Measurements from ENCODE around the gene ITPR2.

Gene ITPR2

DNA sequence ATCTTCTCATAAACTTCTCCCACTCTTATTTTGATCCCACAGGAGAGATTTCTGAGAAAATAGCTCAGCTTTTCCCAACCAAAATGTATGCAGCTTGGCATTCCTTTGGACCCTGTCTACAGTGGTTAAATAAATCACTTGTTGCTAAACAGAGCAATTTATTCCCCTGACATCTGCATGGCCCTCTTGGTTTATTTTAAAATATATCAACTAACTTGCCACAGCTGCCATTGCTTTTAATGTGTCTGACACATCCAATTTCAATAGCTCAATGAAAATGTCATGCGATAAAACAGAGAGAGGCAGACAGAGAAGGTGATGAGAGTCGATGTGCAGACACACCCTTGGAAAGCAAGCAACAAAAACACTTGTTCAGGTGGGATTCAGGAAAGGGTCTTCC is 509.3 kb downstream of the ITPR2 start:
- no peaks in the 10 kb centered on the region for H3K27me3 ChIP-seq (ENCODE audit: control insufficient read depth in 1 of 2, insufficient read depth in 1 of 2, low read length in 2 of 2)
- H3K4me3 ChIP-seq (ENCODE audit: insufficient read depth in 1 of 2, low read depth in 1 of 2, low read length in 2 of 2): no peak overlapping the region
- no peak overlapping the region for H2BK120ac ChIP-seq (ENCODE audit: low read depth, low read length)
- no peak overlapping the region for H3K27ac ChIP-seq (ENCODE audit: low read length, poor library complexity, severe bottlenecking)
- no peak for DNase-seq
- H4K91ac ChIP-seq (ENCODE audit: low read length): no peak overlapping the region
- no peak overlapping the region for H2BK15ac ChIP-seq (ENCODE audit: low read depth, poor library complexity, severe bottlenecking)
- H2AK5ac ChIP-seq (ENCODE audit: low read length, severe bottlenecking): no peak overlapping the region
- no peak overlapping the region for H3K18ac ChIP-seq (ENCODE audit: low read depth in 1 of 2, low read length in 2 of 2)
- WGBS: 92% methylated on average over 2 of the region's 2 CpGs
- H3K14ac ChIP-seq (ENCODE audit: low read length in 2 of 2): no peak overlapping the region
- no peak overlapping the region for H2AFZ ChIP-seq (ENCODE audit: low read depth, low read length)
- no peak overlapping the region for H4K8ac ChIP-seq (ENCODE audit: low read length)
- no peak overlapping the region for H3K23ac ChIP-seq (ENCODE audit: low read length in 2 of 2)
- H3K4ac ChIP-seq (ENCODE audit: low read depth in 1 of 2, low read length in 2 of 2): no peak overlapping the region
- no peak overlapping the region for H3K9ac ChIP-seq (ENCODE audit: low read length)
- H3K79me1 ChIP-seq (replicated peaks; ENCODE audit: low read length, poor library complexity, severe bottlenecking): no peaks in the 10 kb centered on the region
- H3K4me1 ChIP-seq (ENCODE audit: control insufficient read depth, insufficient read depth, low read depth, low read length): peaks cover 1% of the 10 kb centered on the region
- H2BK12ac ChIP-seq (ENCODE audit: low read length in 2 of 2): no peak overlapping the region
- H2BK5ac ChIP-seq (ENCODE audit: low read depth, low read length, poor library complexity, severe bottlenecking): no peak overlapping the region
- no peak overlapping the region for H3K4me2 ChIP-seq (ENCODE audit: low read length, poor library complexity, severe bottlenecking)
- H3K36me3 ChIP-seq (ENCODE audit: control insufficient read depth in 1 of 2, insufficient read depth in 2 of 2, low read depth in 1 of 2, low read length in 2 of 2): no peaks in the 10 kb centered on the region
- H3K9me3 ChIP-seq (ENCODE audit: control insufficient read depth, low read length): no peaks in the 10 kb centered on the region

DNA sequence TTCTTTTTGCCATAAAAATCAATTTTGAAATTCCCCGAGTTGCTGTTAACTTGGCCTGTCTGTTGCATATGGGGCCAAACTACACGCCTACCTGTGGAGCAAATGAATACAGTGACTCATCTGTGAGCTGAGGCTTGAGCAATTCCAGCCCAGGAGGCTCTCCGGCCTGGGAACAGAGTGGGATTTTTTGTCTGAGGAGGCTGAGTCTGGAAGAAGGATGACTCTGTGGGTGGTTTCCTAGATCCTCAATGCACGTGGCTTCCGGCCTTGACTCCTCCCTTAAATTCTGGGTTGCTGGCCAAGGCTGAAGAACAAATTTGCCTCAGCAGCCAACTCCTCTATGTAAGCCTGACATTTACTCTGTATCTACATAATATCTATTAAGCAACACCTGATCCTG is 513.5 kb downstream of the ITPR2 start:
- H4K91ac ChIP-seq (ENCODE audit: low read length): no peak overlapping the region
- no peak overlapping the region for H4K8ac ChIP-seq (ENCODE audit: low read length)
- peak overlapping the region; percentile 81 for H3K9ac ChIP-seq (ENCODE audit: low read length)
- no peak overlapping the region for H3K4me3 ChIP-seq (ENCODE audit: insufficient read depth in 1 of 2, low read depth in 1 of 2, low read length in 2 of 2)
- no peaks in the 10 kb centered on the region for H3K27me3 ChIP-seq (ENCODE audit: control insufficient read depth in 1 of 2, insufficient read depth in 1 of 2, low read length in 2 of 2)
- peak overlapping the region in 1 of 2 experiments; percentile 84 for H3K4ac ChIP-seq (ENCODE audit: low read depth in 1 of 2, low read length in 2 of 2)
- no peak overlapping the region for H2BK120ac ChIP-seq (ENCODE audit: low read depth, low read length)
- H2BK12ac ChIP-seq (ENCODE audit: low read length in 2 of 2): peak overlapping the region in 1 of 2 experiments; percentile 40
- H3K9me3 ChIP-seq (ENCODE audit: control insufficient read depth, low read length): no peaks in the 10 kb centered on the region
- no peak overlapping the region for H2AK5ac ChIP-seq (ENCODE audit: low read length, severe bottlenecking)
- H3K23ac ChIP-seq (ENCODE audit: low read length in 2 of 2): no peak overlapping the region
- peak overlapping the region in 1 of 2 experiments; percentile 29 for H3K18ac ChIP-seq (ENCODE audit: low read depth in 1 of 2, low read length in 2 of 2)
- peaks cover 5% of the 10 kb centered on the region for H3K4me1 ChIP-seq (ENCODE audit: control insufficient read depth, insufficient read depth, low read depth, low read length)
- peak overlapping the region; percentile 97 for H3K27ac ChIP-seq (ENCODE audit: low read length, poor library complexity, severe bottlenecking)
- peak overlapping the region; percentile 81 for H2BK5ac ChIP-seq (ENCODE audit: low read depth, low read length, poor library complexity, severe bottlenecking)
- WGBS: 18% methylated on average over 5 of the region's 5 CpGs
- no peak overlapping the region for H3K14ac ChIP-seq (ENCODE audit: low read length in 2 of 2)
- no peak overlapping the region for H2BK15ac ChIP-seq (ENCODE audit: low read depth, poor library complexity, severe bottlenecking)
- H3K4me2 ChIP-seq (ENCODE audit: low read length, poor library complexity, severe bottlenecking): no peak overlapping the region
- DNase-seq: peak; percentile 95
- no peak overlapping the region for H2AFZ ChIP-seq (ENCODE audit: low read depth, low read length)
- no peaks in the 10 kb centered on the region for H3K79me1 ChIP-seq (replicated peaks; ENCODE audit: low read length, poor library complexity, severe bottlenecking)
- no peaks in the 10 kb centered on the region for H3K36me3 ChIP-seq (ENCODE audit: control insufficient read depth in 1 of 2, insufficient read depth in 2 of 2, low read depth in 1 of 2, low read length in 2 of 2)

DNA sequence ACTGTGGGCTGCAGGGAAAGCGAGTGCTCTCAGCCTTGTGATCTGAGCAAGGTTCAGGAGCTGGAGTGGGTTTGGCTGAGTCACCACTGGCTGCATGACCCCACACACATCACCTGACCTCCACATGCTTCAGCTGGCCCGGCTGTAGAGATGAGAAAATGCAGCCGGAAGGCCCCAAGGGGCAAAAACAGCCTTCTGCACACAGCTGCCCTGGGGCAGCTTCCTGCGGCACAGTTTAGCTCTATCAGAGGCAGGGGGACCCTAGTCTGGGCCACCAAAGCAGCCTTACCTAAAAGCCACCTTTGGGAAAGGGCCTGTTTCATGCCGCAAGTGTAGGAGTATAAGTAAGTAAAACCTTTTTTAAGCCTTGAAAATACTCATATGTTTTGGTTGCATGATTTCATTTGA is 514.3 kb downstream of the ITPR2 start:
- Histone ChIP-seq H3K27ac (ENCODE audit: low read length, poor library complexity, severe bottlenecking) (peak overlapping the region; percentile 97), H3K9ac (ENCODE audit: low read length) (peak overlapping the region; percentile 81), H3K36me3 (ENCODE audit: control insufficient read depth in 1 of 2, insufficient read depth in 2 of 2, low read depth in 1 of 2, low read length in 2 of 2) (no peaks in the 10 kb centered on the region), H2BK15ac (ENCODE audit: low read depth, poor library complexity, severe bottlenecking) (no peak overlapping the region), H3K23ac (ENCODE audit: low read length in 2 of 2) (no peak overlapping the region), H4K91ac (ENCODE audit: low read length) (no peak overlapping the region), H4K8ac (ENCODE audit: low read length) (no peak overlapping the region), H2BK12ac (ENCODE audit: low read length in 2 of 2) (no peak overlapping the region), H2AFZ (ENCODE audit: low read depth, low read length) (no peak overlapping the region), H3K14ac (ENCODE audit: low read length in 2 of 2) (no peak overlapping the region), H3K27me3 (ENCODE audit: control insufficient read depth in 1 of 2, insufficient read depth in 1 of 2, low read length in 2 of 2) (no peaks in the 10 kb centered on the region), H2AK5ac (ENCODE audit: low read length, severe bottlenecking) (no peak overlapping the region), H2BK5ac (ENCODE audit: low read depth, low read length, poor library complexity, severe bottlenecking) (peak overlapping the region; percentile 92), H3K79me1 (replicated peaks; ENCODE audit: low read length, poor library complexity, severe bottlenecking) (no peaks in the 10 kb centered on the region), H3K4me1 (ENCODE audit: control insufficient read depth, insufficient read depth, low read depth, low read length) (peaks cover 5% of the 10 kb centered on the region), H2BK120ac (ENCODE audit: low read depth, low read length) (no peak overlapping the region), H3K4me2 (ENCODE audit: low read length, poor library complexity, severe bottlenecking) (peak overlapping the region; percentile 47), H3K4ac (ENCODE audit: low read depth in 1 of 2, low read length in 2 of 2) (no peak overlapping the region), H3K4me3 (ENCODE audit: insufficient read depth in 1 of 2, low read depth in 1 of 2, low read length in 2 of 2) (peak overlapping the region in 1 of 2 experiments; percentile 0), H3K18ac (ENCODE audit: low read depth in 1 of 2, low read length in 2 of 2) (peak overlapping the region; percentile 43 to 50), H3K9me3 (ENCODE audit: control insufficient read depth, low read length) (no peaks in the 10 kb centered on the region)
- peak; percentile 91 for DNase-seq
- WGBS: 27% methylated on average over 4 of the region's 5 CpGs

DNA sequence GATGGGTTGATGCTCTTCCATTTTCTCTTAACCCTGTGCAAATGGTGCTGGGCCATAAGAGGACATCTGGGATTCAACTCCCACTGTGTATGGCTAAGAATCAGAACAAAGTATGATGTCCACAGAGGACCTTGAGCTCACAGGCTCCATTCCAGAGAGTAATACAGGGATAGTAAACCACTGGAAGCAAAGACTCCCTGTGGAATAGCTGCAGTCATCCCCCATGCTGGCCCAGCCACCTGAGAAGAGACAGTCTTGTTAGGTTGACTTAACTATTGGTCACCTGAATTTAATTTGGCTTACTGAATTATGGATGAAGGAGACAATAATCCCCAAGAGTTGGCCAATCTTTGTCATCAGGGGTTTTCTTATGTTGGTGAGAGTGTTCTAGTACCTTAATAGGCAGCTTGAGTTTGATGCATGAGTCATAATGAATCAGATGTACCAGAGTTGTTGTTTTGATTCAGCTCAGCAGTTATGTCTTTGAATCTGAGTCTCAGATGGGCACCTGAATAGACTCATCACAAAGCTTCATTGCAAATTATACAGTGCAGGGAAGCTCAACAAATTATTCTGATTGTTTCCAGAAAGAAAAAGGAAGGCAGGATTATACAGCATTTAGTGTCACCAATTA is 514.9 kb downstream of the ITPR2 start:
- H3K4me3 ChIP-seq (ENCODE audit: insufficient read depth in 1 of 2, low read depth in 1 of 2, low read length in 2 of 2): peak overlapping the region in 1 of 2 experiments; percentile 0
- no peaks in the 10 kb centered on the region for H3K36me3 ChIP-seq (ENCODE audit: control insufficient read depth in 1 of 2, insufficient read depth in 2 of 2, low read depth in 1 of 2, low read length in 2 of 2)
- no peak overlapping the region for H2BK120ac ChIP-seq (ENCODE audit: low read depth, low read length)
- H3K27me3 ChIP-seq (ENCODE audit: control insufficient read depth in 1 of 2, insufficient read depth in 1 of 2, low read length in 2 of 2): no peaks in the 10 kb centered on the region
- no peaks in the 10 kb centered on the region for H3K9me3 ChIP-seq (ENCODE audit: control insufficient read depth, low read length)
- H3K4ac ChIP-seq (ENCODE audit: low read depth in 1 of 2, low read length in 2 of 2): peak overlapping the region; percentile 5 to 76
- no peak overlapping the region for H2AFZ ChIP-seq (ENCODE audit: low read depth, low read length)
- peak; percentile 74 for DNase-seq
- peak overlapping the region; percentile 31 to 46 for H3K18ac ChIP-seq (ENCODE audit: low read depth in 1 of 2, low read length in 2 of 2)
- H4K91ac ChIP-seq (ENCODE audit: low read length): peak overlapping the region; percentile 84
- H2AK5ac ChIP-seq (ENCODE audit: low read length, severe bottlenecking): peak overlapping the region; percentile 82
- H3K14ac ChIP-seq (ENCODE audit: low read length in 2 of 2): no peak overlapping the region
- H3K27ac ChIP-seq (ENCODE audit: low read length, poor library complexity, severe bottlenecking): peak overlapping the region; percentile 97
- no peaks in the 10 kb centered on the region for H3K79me1 ChIP-seq (replicated peaks; ENCODE audit: low read length, poor library complexity, severe bottlenecking)
- H2BK15ac ChIP-seq (ENCODE audit: low read depth, poor library complexity, severe bottlenecking): no peak overlapping the region
- peak overlapping the region; percentile 78 for H2BK5ac ChIP-seq (ENCODE audit: low read depth, low read length, poor library complexity, severe bottlenecking)
- H3K23ac ChIP-seq (ENCODE audit: low read length in 2 of 2): no peak overlapping the region
- peaks cover 5% of the 10 kb centered on the region for H3K4me1 ChIP-seq (ENCODE audit: control insufficient read depth, insufficient read depth, low read depth, low read length)
- peak overlapping the region; percentile 79 for H4K8ac ChIP-seq (ENCODE audit: low read length)
- H3K4me2 ChIP-seq (ENCODE audit: low read length, poor library complexity, severe bottlenecking): no peak overlapping the region
- H3K9ac ChIP-seq (ENCODE audit: low read length): peak overlapping the region; percentile 81
- peak overlapping the region; percentile 42 to 93 for H2BK12ac ChIP-seq (ENCODE audit: low read length in 2 of 2)

Data from mesenchymal stem cell (in vitro differentiated cells and primary cell).